GM21723 (cell line): Measurements from ENCODE around the gene NEURL3.
"Not testable (repeated sequence)": the region's sequence is repeated elsewhere in the genome, so short reads cannot be mapped to it uniquely, and the experiment has no call there.

Source experiments
- ATAC-seq: cut with Tn5 transposase; IDR thresholded peaks from one replicate; pipeline ENCODE4 v1.9.1; 2021; ENCODE audit warnings: mild to moderate bottlenecking, moderate library complexity; ENCODE audit not compliant: unreplicated experiment

NEURL3 gene

DNA sequence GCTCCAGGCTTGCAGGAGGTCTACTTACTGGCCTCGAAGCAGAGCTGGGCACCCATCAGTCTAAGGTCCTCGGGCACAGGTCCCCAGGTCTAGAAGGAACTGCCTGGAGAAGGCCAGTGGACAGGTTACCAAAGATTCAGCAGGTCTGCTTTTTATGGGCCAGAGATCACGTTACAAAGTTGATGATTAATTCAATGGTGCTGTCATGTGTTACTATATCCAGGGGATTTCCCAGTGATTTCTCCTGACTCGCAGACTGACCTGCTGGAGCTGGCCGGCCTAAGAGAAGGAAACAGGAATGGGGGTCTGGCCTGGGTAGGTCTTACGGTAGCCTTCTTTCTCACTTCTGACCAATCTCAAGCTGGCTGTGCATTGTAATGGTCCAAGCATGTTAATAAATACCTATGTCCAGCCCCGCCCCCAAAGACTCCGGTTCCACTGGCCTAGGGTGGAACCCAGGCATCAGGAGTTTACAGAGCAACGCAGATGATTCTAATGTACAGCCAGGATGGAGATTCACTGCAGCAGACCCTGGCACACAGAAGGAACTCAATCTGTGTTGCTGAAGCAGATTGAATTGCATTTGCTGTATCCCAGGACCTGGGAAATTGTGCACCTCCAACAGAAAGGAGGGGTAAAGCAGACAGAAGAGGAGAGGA, at the start of gene NEURL3:
TSS of gene NEURL3 (minus strand) at position 127 of the 659 bp plus-strand sequence. CDS start at position 56, 71 bp downstream.
- ATAC-seq = no peak

DNA sequence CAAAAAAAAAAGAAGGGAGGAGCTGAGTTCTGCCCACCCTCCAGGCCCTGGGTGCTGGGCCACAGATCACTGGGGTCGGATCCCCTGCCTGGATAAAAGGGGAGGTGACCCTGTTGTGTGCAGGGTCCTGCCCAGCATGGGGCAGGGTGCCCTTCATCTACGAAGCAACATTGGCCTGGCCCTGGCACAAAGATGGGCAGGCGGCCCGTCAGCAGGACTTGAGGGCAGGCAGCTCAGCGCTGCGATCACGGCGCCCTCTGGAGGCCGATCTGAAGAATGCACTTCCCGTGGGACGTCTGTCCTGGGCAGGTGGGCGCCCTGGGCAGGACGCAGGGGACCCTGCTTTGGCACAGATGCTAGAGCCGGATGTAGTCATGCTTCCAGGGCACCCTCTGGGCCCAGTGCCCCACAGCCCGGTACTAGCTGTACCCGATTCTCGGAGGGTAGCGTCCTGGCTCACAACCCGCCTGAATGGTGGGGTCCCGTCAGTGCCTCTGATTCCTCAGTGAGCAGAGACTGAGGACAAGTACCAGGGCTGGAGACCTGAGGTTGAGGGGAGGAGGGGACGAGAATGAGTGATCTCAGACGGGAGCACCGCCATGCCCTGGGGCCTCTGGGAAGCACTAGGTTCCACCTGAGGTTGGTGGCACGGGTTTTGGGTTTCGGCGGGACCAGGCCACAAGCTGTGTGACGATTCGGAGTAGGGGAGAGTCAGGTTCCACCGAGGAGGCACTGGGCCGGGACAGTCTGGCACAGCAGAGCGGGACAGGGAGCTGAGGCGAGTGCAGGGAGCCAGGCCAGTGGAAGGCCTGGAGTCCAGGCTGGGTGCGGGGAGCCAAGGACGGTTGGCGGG, 49.4 kb upstream of the NEURL3 start:
- ATAC-seq = peak; percentile 58

DNA sequence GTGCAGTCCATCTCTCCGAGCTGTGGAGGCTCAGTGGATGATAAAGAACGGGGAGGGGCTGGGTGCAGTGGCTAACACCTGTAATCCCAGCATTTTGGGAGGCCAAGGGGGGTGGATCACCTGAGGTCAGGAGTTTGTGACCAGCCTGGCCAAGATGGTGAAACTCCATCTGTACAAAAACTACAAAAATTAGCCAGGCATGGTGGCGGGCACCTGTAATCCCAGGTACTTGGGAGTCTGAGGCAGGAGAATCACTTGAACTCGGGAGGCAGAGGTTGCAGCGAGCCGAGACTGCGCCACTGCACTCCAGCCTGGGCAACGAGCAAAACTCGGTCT, 48.8 kb upstream of the NEURL3 start:
- ATAC-seq = not testable (repeated sequence)

DNA sequence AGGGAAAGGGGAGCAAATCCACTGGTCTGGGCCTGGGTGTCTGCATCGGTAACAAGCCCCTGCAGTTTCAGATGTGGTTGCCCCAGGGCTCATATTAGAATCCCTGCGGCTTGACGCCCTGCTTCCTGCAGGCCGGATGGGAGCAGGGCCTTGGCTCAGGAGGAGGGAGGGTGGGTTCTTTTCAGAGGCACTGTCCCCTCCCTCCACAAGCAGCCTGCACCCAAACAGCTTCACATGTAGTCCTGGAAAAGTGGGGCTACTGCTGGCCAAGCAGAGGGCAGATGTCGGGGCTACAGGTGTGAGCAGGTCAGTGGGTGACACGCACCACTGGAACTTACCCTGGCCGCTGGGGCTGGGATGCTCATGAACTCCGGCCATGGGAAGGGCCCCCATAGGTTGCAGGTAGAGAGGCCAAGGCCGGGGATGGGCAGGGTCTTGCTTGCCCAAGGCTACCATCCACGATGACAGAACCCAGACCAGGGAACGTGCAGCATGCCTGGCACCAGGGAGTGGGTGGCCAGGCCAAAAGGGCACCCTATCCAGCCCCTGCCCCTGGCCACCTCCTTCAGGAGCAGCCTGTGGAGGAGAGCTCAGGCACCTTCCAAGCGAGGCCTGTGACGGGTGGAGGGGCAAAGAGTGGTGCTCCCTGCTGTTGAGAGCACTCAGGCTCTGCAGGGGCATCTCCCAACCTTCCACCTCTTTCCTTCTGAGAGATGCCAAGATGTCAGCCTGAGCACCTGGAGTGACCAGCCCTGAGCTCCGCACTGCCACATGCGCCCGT, 48.2 kb upstream of the NEURL3 start:
- no peak for ATAC-seq

DNA sequence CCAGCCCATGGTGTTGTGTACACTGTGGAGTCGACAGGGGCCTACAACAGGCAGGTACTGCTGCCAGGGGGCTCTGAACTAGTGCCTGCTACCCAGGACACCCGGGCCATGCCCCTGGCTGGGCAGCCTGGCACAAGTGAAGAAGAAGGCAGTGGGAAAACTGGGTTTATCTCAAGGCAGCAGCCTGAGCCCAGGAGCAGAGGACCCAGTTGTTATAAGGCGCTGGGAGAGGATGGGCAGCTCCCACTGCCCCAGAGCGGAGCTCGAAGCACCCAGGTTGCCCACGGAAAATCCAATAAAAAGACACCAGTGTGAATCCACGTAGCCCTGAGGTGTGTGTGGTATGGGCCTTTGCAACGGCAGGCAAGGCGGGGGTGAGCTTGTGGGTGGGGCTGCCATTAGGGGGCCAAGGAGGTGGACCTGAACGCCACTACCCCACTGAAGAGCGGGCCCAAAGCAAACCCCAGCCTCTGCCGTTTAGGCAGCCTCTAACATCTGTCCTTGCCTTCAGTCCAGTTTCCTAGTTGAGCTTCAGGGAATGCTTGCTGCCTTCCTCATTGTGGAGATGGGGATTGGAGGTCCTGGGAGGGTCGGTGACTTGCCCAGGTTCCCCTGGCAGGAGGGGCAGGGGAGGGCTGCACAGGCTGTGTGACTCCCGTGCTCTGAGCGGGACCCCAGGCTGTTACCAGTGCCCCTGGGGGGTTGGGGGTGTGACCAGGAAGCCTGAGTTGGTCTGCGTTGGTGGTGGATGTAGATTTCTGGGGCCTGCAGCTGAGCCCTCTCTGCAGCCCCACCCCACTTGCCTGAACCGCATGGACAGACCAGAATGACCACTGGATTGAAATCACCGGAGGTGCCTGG, 47.4 kb upstream of the NEURL3 start:
- ATAC-seq = no peak

- ATAC-seq = no peak
Measured at GRCh38 chr2:96551605-96552314, 46.6 kb upstream of the NEURL3 start.

GRCh38 chr2:96550787-96551604, 45.8 kb upstream of the NEURL3 start:
- no peak for ATAC-seq

DNA sequence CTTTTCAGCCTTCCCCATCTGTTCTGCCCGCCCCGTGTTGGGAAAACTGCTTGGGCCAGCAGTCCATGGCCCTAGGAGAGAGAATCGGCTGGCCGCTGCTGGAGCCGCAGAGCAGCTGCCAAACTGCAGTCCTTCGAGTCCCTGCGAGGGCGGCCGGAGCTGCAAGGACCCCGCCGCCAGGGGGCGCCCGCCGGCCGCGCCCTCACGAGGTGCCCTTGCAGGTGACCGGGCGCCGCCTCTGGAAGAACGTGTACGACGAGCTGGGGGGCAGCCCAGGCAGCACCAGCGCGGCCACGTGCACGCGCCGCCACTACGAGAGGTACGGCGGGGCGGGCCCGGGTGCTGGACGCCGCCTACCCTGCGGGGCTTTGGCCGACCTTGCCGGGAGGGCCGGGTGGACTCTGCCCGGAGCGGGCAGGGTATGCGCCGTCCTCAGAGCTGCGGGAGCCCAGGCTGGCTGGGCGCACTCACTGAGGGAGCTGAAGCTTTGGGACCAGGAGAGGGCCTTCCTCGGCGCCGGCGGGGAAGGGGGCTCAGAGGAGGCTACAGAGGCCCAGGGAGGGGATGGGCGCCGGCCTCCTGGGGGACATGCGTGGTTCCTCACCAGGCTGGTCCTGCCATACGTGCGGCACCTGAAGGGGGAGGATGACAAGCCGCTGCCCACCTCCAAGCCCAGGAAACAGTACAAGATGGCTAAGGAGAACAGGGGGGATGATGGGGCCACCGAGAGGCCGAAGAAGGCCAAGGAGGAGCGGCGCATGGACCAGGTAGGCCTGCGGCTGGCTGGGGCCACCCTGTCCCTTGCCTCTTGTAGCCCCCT, 45.0 kb upstream of the NEURL3 start:
- no peak for ATAC-seq

DNA sequence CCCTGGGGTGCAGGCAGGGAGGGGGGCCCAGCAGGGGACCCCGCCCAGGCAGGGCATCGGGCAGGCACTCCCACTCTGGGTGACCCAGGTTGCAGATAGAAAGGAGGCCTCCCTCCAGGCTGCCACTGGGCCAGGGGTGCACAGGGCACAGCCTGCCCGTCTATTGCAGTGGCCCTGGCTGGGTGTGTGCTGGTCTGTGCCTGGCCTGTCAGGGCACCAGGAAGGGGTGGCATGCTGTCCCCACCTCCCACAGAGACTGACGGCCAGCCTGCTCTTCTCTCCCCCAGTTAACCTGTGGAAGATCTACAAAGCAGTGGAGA, 44.3 kb upstream of the NEURL3 start:
- no peak for ATAC-seq

- no peak for ATAC-seq
Measured at GRCh38 chr2:96548558-96549465, 43.7 kb upstream of the NEURL3 start.

DNA sequence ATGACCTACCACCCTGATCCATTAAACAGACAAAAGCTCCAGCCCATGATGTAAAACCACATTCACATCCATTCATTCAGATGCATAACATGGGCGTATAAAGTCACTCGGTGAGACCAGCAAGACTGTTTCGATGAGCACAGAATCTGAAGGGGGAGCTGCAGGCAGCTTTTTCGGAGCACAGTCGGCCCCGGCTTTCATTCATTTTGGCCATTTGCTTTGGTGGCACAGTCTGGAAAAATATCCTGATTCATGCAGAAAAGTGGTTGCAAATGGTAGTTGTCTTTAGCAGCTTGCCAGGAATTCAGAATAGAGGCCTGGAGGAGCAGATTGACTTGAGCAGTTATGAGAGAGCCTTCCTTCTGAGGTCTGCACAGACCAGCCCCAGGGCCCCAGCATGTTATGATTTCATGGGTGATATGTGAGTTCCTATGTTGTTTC, 42.6 kb upstream of the NEURL3 start:
- ATAC-seq = no peak

- ATAC-seq = no peak
Measured at GRCh38 chr2:96547203-96547641, 42.1 kb upstream of the NEURL3 start.

- no peak for ATAC-seq
Measured at GRCh38 chr2:96546797-96547196, 41.6 kb upstream of the NEURL3 start.

DNA sequence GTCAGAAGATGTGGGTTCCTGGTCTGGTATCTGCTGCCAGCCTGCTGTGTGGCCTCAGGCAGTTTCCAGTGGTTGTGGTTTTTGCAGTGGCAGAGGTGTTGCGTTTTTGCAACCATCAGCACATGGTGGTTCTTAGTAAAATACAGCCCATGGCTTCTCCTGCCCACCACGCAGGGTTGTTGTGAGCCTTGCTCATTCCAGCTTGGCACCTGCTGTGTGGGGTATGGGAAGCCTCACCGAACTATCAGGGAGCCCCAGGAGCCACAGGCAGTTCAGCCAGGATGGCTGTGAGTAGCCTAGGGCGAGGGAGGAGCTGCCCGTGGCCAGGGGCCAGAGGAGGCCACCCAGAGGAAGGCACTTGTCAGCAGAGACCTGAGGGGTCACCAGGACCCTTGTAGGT, 41.2 kb upstream of the NEURL3 start:
- no peak for ATAC-seq

- no peak for ATAC-seq
Measured at GRCh38 chr2:96542357-96542977, 37.3 kb upstream of the NEURL3 start.

DNA sequence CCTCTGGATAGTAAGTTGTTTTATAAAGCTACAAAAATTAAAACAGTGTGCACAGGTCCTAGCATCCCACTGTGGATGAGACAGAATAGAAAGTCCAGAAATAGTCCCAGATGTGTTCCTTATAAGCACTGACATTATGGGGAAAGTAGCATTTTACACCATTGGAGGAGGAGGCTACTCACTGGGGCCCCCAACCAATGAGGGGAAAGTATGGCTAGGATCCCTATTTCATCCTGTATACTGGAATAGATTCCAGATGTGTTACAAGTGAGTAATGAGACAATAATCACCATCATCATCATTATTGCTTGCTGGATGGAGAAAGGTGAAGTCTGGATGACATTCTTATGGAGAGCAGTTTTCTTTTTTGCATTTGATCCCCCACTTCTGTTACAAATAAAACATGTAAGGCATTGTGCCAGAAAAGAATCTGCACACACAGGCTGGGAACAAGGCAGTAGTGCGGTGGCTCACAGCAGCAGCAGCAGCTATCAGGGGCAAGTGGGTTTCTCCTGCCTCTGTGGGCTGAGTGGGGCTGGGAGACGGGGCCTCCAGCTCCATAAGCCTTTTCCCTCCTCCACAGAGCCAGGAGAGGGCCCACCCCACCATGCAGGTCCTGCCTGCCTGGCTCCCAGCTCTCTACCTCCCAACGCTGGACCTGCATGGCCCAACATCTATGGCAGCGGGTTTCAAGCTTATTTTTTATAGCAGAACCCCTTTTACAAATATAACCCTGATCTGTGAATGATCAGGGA, 36.4 kb upstream of the NEURL3 start:
- ATAC-seq = no peak
